ENCODE results near the gene ZNF777. TPM values are rescaled to one million over a fixed set of nuclear protein-coding genes. Genes with fewer than 3 reads are reported as not detected.

Gene ZNF777
- total and polyA plus RNA-seq, 7 experiments from 2014 or later = 0.76 to 16.1 (median 14.0) TPM

GRCh38 chr7:149457766-149458165, 3.1 kb downstream of the ZNF777 start:
- H3K4me3 Mint-ChIP-seq = peak overlapping the region in 6 of 10 donors; percentile 62 to 89 (median 80)
- DNase-seq = no peak
- Histone ChIP-seq H3K9me3 (ENCODE audit: control insufficient read depth in 2 of 3, low read length in 3 of 3) (no peaks in the 10 kb centered on the region), H3K27ac (ENCODE audit: low read depth, low read length) (no peak overlapping the region), H3K36me3 (ENCODE audit: control insufficient read depth in 2 of 3, insufficient read depth in 3 of 3, low read length in 3 of 3) (peaks cover 0 to 42% (median 13%) of the 10 kb centered on the region in 3 experiments), H3K27me3 (ENCODE audit: control insufficient read depth in 2 of 2, insufficient read depth in 2 of 2, low read length in 2 of 2) (no peaks in the 10 kb centered on the region), H3K4me1 (ENCODE audit: control insufficient read depth in 2 of 2, insufficient read depth in 2 of 2, low read length in 2 of 2) (peaks cover 4 to 16% of the 10 kb centered on the region in 2 donors), H3K4me3 (ENCODE audit: low read length) (no peak overlapping the region)
- CTCF ChIA-PET = interaction anchor here (1.2 kb wide), 1 partner anchor 28 kb away, joined by 3 read pairs; no protein-coding TSS in a partner anchor
- intact Hi-C loops (cut with micrococcal nuclease) = no loop called here
- H3K36me3 Mint-ChIP-seq = peaks cover 3 to 22% (median 6%) of the 10 kb centered on the region in 5 donors
- POLR2A ChIA-PET = interaction anchor here (1.2 to 1.8 kb wide), 3 partner anchors 35 to 167 kb away, joined by 3 to 6 read pairs (median 5); no protein-coding TSS in a partner anchor
- H3K4me1 Mint-ChIP-seq = peaks cover 15 to 50% (median 41%) of the 10 kb centered on the region in 7 donors
- no peak for ATAC-seq
- H3K27ac Mint-ChIP-seq = peak overlapping the region in 1 of 9 donors; percentile 41
- H3K27me3 Mint-ChIP-seq = peaks cover 0 to 12% (median 0%) of the 10 kb centered on the region in 5 donors
- H3K9me3 Mint-ChIP-seq = no peaks in the 10 kb centered on the region

GRCh38 chr7:149456506-149457421, 4.1 kb downstream of the ZNF777 start:
- peak overlapping the region in 1 of 10 donors; percentile 20 for H3K4me3 Mint-ChIP-seq
- peaks cover 15 to 46% (median 34%) of the 10 kb centered on the region in 7 donors for H3K4me1 Mint-ChIP-seq
- POLR2A ChIA-PET = no interaction called here
- peaks cover 4 to 16% of the 10 kb centered on the region in 2 donors for H3K4me1 ChIP-seq (ENCODE audit: control insufficient read depth in 2 of 2, insufficient read depth in 2 of 2, low read length in 2 of 2)
- no peak overlapping the region for H3K27ac ChIP-seq (ENCODE audit: low read depth, low read length)
- no peaks in the 10 kb centered on the region for H3K9me3 ChIP-seq (ENCODE audit: control insufficient read depth in 2 of 3, low read length in 3 of 3)
- intact Hi-C loops (cut with micrococcal nuclease) = no loop called here
- peak overlapping the region in 2 of 9 donors; percentile 28 to 51 for H3K27ac Mint-ChIP-seq
- no peak overlapping the region for H3K4me3 ChIP-seq (ENCODE audit: low read length)
- peaks cover 3 to 24% (median 6%) of the 10 kb centered on the region in 5 donors for H3K36me3 Mint-ChIP-seq
- DNase-seq = no peak
- no peaks in the 10 kb centered on the region for H3K9me3 Mint-ChIP-seq
- H3K36me3 ChIP-seq (ENCODE audit: control insufficient read depth in 2 of 3, insufficient read depth in 3 of 3, low read length in 3 of 3) = peaks cover 0 to 44% (median 13%) of the 10 kb centered on the region in 3 experiments
- peaks cover 0 to 4% (median 0%) of the 10 kb centered on the region in 5 donors for H3K27me3 Mint-ChIP-seq
- ATAC-seq = no peak
- H3K27me3 ChIP-seq (ENCODE audit: control insufficient read depth in 2 of 2, insufficient read depth in 2 of 2, low read length in 2 of 2) = no peaks in the 10 kb centered on the region
- CTCF ChIA-PET = no interaction called here

GRCh38 chr7:149455175-149455950, 5.5 kb downstream of the ZNF777 start:
- peaks cover 0 to 57% (median 15%) of the 10 kb centered on the region in 3 experiments for H3K36me3 ChIP-seq (ENCODE audit: control insufficient read depth in 2 of 3, insufficient read depth in 3 of 3, low read length in 3 of 3)
- H3K27me3 ChIP-seq (ENCODE audit: control insufficient read depth in 2 of 2, insufficient read depth in 2 of 2, low read length in 2 of 2) = no peaks in the 10 kb centered on the region
- peak overlapping the region in 1 of 10 donors; percentile 41 for H3K4me3 Mint-ChIP-seq
- no peaks in the 10 kb centered on the region for H3K9me3 ChIP-seq (ENCODE audit: control insufficient read depth in 2 of 3, low read length in 3 of 3)
- ChIA-PET POLR2A (no interaction called here), CTCF (no interaction called here)
- no peak overlapping the region for H3K4me3 ChIP-seq (ENCODE audit: low read length)
- no peaks in the 10 kb centered on the region for H3K27me3 Mint-ChIP-seq
- H3K27ac ChIP-seq (ENCODE audit: low read depth, low read length) = no peak overlapping the region
- intact Hi-C loops (cut with micrococcal nuclease) = no loop called here
- H3K36me3 Mint-ChIP-seq = peaks cover 9 to 33% (median 13%) of the 10 kb centered on the region in 5 donors
- H3K9me3 Mint-ChIP-seq = no peaks in the 10 kb centered on the region
- no peak for ATAC-seq
- H3K27ac Mint-ChIP-seq = no peak overlapping the region
- peaks cover 4 to 12% of the 10 kb centered on the region in 2 donors for H3K4me1 ChIP-seq (ENCODE audit: control insufficient read depth in 2 of 2, insufficient read depth in 2 of 2, low read length in 2 of 2)
- peaks cover 9 to 40% (median 29%) of the 10 kb centered on the region in 7 donors for H3K4me1 Mint-ChIP-seq
- no peak for DNase-seq

- no peak overlapping the region for H3K4me3 Mint-ChIP-seq
- Histone ChIP-seq H3K36me3 (ENCODE audit: control insufficient read depth in 2 of 3, insufficient read depth in 3 of 3, low read length in 3 of 3) (peaks cover 0 to 63% (median 21%) of the 10 kb centered on the region in 3 experiments), H3K27me3 (ENCODE audit: control insufficient read depth in 2 of 2, insufficient read depth in 2 of 2, low read length in 2 of 2) (no peaks in the 10 kb centered on the region), H3K4me1 (ENCODE audit: control insufficient read depth in 2 of 2, insufficient read depth in 2 of 2, low read length in 2 of 2) (peaks cover 4 to 12% of the 10 kb centered on the region in 2 donors), H3K4me3 (ENCODE audit: low read length) (no peak overlapping the region), H3K27ac (ENCODE audit: low read depth, low read length) (no peak overlapping the region), H3K9me3 (ENCODE audit: control insufficient read depth in 2 of 3, low read length in 3 of 3) (no peaks in the 10 kb centered on the region)
- ChIA-PET POLR2A (no interaction called here), CTCF (no interaction called here)
- peaks cover 9 to 39% (median 16%) of the 10 kb centered on the region in 5 donors for H3K36me3 Mint-ChIP-seq
- no peaks in the 10 kb centered on the region for H3K27me3 Mint-ChIP-seq
- H3K4me1 Mint-ChIP-seq = peaks cover 9 to 40% (median 29%) of the 10 kb centered on the region in 7 donors
- no peaks in the 10 kb centered on the region for H3K9me3 Mint-ChIP-seq
- no peak overlapping the region for H3K27ac Mint-ChIP-seq
- DNase-seq (no peak), ATAC-seq (no peak)
- intact Hi-C loops (cut with micrococcal nuclease) = no loop called here
Observed at GRCh38 chr7:149454750-149455149, 6.1 kb downstream of the ZNF777 start.

- Histone ChIP-seq H3K4me3 (ENCODE audit: low read length) (no peak overlapping the region), H3K9me3 (ENCODE audit: control insufficient read depth in 2 of 3, low read length in 3 of 3) (no peaks in the 10 kb centered on the region), H3K27ac (ENCODE audit: low read depth, low read length) (no peak overlapping the region), H3K27me3 (ENCODE audit: control insufficient read depth in 2 of 2, insufficient read depth in 2 of 2, low read length in 2 of 2) (no peaks in the 10 kb centered on the region), H3K36me3 (ENCODE audit: control insufficient read depth in 2 of 3, insufficient read depth in 3 of 3, low read length in 3 of 3) (peaks cover 0 to 70% (median 21%) of the 10 kb centered on the region in 3 experiments), H3K4me1 (ENCODE audit: control insufficient read depth in 2 of 2, insufficient read depth in 2 of 2, low read length in 2 of 2) (peaks cover 4 to 7% of the 10 kb centered on the region in 2 donors)
- Mint-ChIP-seq H3K4me3 (no peak overlapping the region), H3K27ac (no peak overlapping the region), H3K27me3 (no peaks in the 10 kb centered on the region), H3K36me3 (peaks cover 14 to 45% (median 16%) of the 10 kb centered on the region in 5 donors), H3K4me1 (peaks cover 9 to 38% (median 27%) of the 10 kb centered on the region in 7 donors), H3K9me3 (no peaks in the 10 kb centered on the region)
- ATAC-seq (no peak), DNase-seq (no peak)
- ChIA-PET CTCF (no interaction called here), POLR2A (no interaction called here)
- intact Hi-C loops (cut with micrococcal nuclease) = no loop called here
Observed at GRCh38 chr7:149454006-149454405, 6.9 kb downstream of the ZNF777 start.

GRCh38 chr7:149450821-149451220, 10.0 kb downstream of the ZNF777 start:
- Mint-ChIP-seq H3K4me1 (peaks cover 4 to 13% (median 7%) of the 10 kb centered on the region in 7 donors), H3K36me3 (peaks cover 17 to 60% (median 23%) of the 10 kb centered on the region in 5 donors)

More at GRCh38 chr7:149450821-149451220, 10.0 kb downstream of the ZNF777 start:
- Mint-ChIP-seq H3K27ac (no peak overlapping the region), H3K9me3 (no peaks in the 10 kb centered on the region), H3K27me3 (no peaks in the 10 kb centered on the region), H3K4me3 (no peak overlapping the region)
- Histone ChIP-seq H3K4me1 (ENCODE audit: control insufficient read depth in 2 of 2, insufficient read depth in 2 of 2, low read length in 2 of 2) (no peaks in the 10 kb centered on the region), H3K27me3 (ENCODE audit: control insufficient read depth in 2 of 2, insufficient read depth in 2 of 2, low read length in 2 of 2) (no peaks in the 10 kb centered on the region), H3K9me3 (ENCODE audit: control insufficient read depth in 2 of 3, low read length in 3 of 3) (no peaks in the 10 kb centered on the region), H3K36me3 (ENCODE audit: control insufficient read depth in 2 of 3, insufficient read depth in 3 of 3, low read length in 3 of 3) (peaks cover 0 to 81% (median 32%) of the 10 kb centered on the region in 3 experiments), H3K4me3 (ENCODE audit: low read length) (no peak overlapping the region), H3K27ac (ENCODE audit: low read depth, low read length) (no peak overlapping the region)
- DNase-seq (no peak), ATAC-seq (no peak)
- POLR2A ChIA-PET = no interaction called here
- CTCF ChIA-PET = no interaction called here
- intact Hi-C loops (cut with micrococcal nuclease) = no loop called here

Measured in naive thymus-derived CD4-positive, alpha-beta T cell (primary cell).